Karpas-422 (cell line): Measurements from ENCODE around the gene SYN1. TPM values are rescaled to one million over a fixed set of nuclear protein-coding genes. Genes with fewer than 3 reads are reported as not detected.

Experiments used
- DNase-seq: peaks from one replicate; pipeline ENCODE4 v3.0.0-alpha.2; 2015
- H2AFZ ChIP-seq: fragments of 200-600 bp; sonication (generic); 2 replicates; pipeline ENCODE4 v1.6.1; 2014; ENCODE audit warnings: antibody characterized with exemption, low read length, mixed read lengths
- H3K27ac ChIP-seq: fragments of 200-600 bp; sonication (generic); 2 replicates; pipeline ENCODE4 v1.5.1; 2014; ENCODE audit warnings: mild to moderate bottlenecking, low read length, moderate library complexity
- H3K27me3 ChIP-seq: fragments of 200-600 bp; sonication (generic); 2 replicates; pipeline ENCODE4 v1.6.1; 2014; ENCODE audit warnings: low read length, mixed read lengths
- H3K36me3 ChIP-seq: fragments of 200-600 bp; sonication (generic); 2 replicates; pipeline ENCODE4 v1.6.1; 2014; ENCODE audit warnings: low read length, mixed read lengths; ENCODE audit not compliant: insufficient read depth
- H3K4me1 ChIP-seq: fragments of 200-600 bp; sonication (generic); 2 replicates; pipeline ENCODE4 v1.6.1; 2014; ENCODE audit warnings: mild to moderate bottlenecking, low read length, mixed read lengths
- H3K4me2 ChIP-seq: fragments of 200-600 bp; sonication (generic); 2 replicates; pipeline ENCODE4 v1.6.1; 2014; ENCODE audit warnings: low read length, low read depth, mild to moderate bottlenecking; ENCODE audit not compliant: poor library complexity, severe bottlenecking
- H3K4me3 ChIP-seq: fragments of 200-600 bp; sonication (generic); 2 replicates; pipeline ENCODE4 v1.5.1; 2014; ENCODE audit warnings: mild to moderate bottlenecking, antibody characterized with exemption, low read length, mixed read lengths
- H3K79me2 ChIP-seq: fragments of 200-600 bp; sonication (generic); 2 replicates; pipeline ENCODE4 v1.6.1; 2014; ENCODE audit warnings: mild to moderate bottlenecking, low read length, mixed read lengths
- H3K9ac ChIP-seq: fragments of 200-600 bp; sonication (generic); 2 replicates; pipeline ENCODE4 v1.6.0; 2014; ENCODE audit warnings: low read length
- H3K9me2 ChIP-seq: fragments of 200-600 bp; sonication (generic), shearing (Covaris generic); replicated peaks from 2 replicates; pipeline ENCODE4 v1.6.0; 2014; ENCODE audit warnings: mild to moderate bottlenecking, low read length, moderate library complexity; ENCODE audit not compliant: insufficient read depth
- H3K9me3 ChIP-seq: fragments of 300-700, 200-600 bp; sonication (generic); 2 replicates; pipeline ENCODE4 v1.6.1; 2014; ENCODE audit warnings: low read length, mixed read lengths
- H4K20me1 ChIP-seq: fragments of 200-600 bp; sonication (generic); 2 replicates; pipeline ENCODE4 v1.6.1; 2014; ENCODE audit warnings: mild to moderate bottlenecking, antibody characterized with exemption, low read length, low read depth; ENCODE audit not compliant: insufficient read depth
- small RNA-seq: library from RNA; depleted of rRNA; stranded (forward); fragments of <200 nt; gene quantifications from one replicate; pipeline ENCODE3, GENCODE V24; 2014
- total RNA-seq: library from RNA; depleted of rRNA; stranded (reverse); fragments of >200 nt; shearing (Covaris generic); gene quantifications from 2 replicates; pipeline ENCODE4 v1.2.3, GENCODE V29; 2014; ENCODE audit warnings: low replicate concordance; rRNA removed

SYN1 gene
- total RNA-seq, 1 experiment from 2014 or later, result not detected

- H3K27me3 ChIP-seq, result 0 out of 2 replicates have a peak, but pooled peaks cover 3% of the 10 kb centered on the region
- H3K4me3 ChIP-seq, result no peak overlapping the region
- no peak overlapping the region for H3K4me2 ChIP-seq
- H3K79me2 ChIP-seq, result no peaks in the 10 kb centered on the region
- no peaks in the 10 kb centered on the region for H3K4me1 ChIP-seq
- H3K9me2 ChIP-seq, result no peaks in the 10 kb centered on the region
- no peak for DNase-seq
- H3K9ac ChIP-seq, result no peak overlapping the region
- no peaks in the 10 kb centered on the region for H4K20me1 ChIP-seq
- H3K9me3 ChIP-seq, result no peaks in the 10 kb centered on the region
- no peaks in the 10 kb centered on the region for H3K36me3 ChIP-seq
- H3K27ac ChIP-seq, result no peak overlapping the region
- no peak overlapping the region for H2AFZ ChIP-seq
These were observed 78.7 kb downstream of the SYN1 start for GRCh38 chrX:47540754-47541538.

- no peaks in the 10 kb centered on the region for H3K9me2 ChIP-seq
- H3K4me3 ChIP-seq, result no peak overlapping the region
- no peaks in the 10 kb centered on the region for H4K20me1 ChIP-seq
- no peaks in the 10 kb centered on the region for H3K79me2 ChIP-seq
- 0 out of 2 replicates have a peak, but pooled peaks cover 3% of the 10 kb centered on the region for H3K27me3 ChIP-seq
- no peak for DNase-seq
- H3K36me3 ChIP-seq, result no peaks in the 10 kb centered on the region
- H3K9me3 ChIP-seq, result no peaks in the 10 kb centered on the region
- no peak overlapping the region for H3K9ac ChIP-seq
- H2AFZ ChIP-seq, result no peak overlapping the region
- H3K27ac ChIP-seq, result no peak overlapping the region
- H3K4me1 ChIP-seq, result no peaks in the 10 kb centered on the region
- H3K4me2 ChIP-seq, result no peak overlapping the region
These were observed 79.8 kb downstream of the SYN1 start for GRCh38 chrX:47539860-47540259.

- Histone ChIP-seq H3K27me3 (no peaks in the 10 kb centered on the region), H3K4me1 (no peaks in the 10 kb centered on the region), H3K4me3 (no peak overlapping the region), H4K20me1 (no peaks in the 10 kb centered on the region), H3K9ac (no peak overlapping the region), H3K9me2 (no peaks in the 10 kb centered on the region), H3K27ac (no peak overlapping the region), H3K4me2 (no peak overlapping the region), H3K36me3 (no peaks in the 10 kb centered on the region), H3K79me2 (no peaks in the 10 kb centered on the region), H3K9me3 (no peaks in the 10 kb centered on the region), H2AFZ (no peak overlapping the region)
- DNase-seq, result no peak
These were observed 89.6 kb downstream of the SYN1 start for GRCh38 chrX:47530049-47530448.

DNA sequence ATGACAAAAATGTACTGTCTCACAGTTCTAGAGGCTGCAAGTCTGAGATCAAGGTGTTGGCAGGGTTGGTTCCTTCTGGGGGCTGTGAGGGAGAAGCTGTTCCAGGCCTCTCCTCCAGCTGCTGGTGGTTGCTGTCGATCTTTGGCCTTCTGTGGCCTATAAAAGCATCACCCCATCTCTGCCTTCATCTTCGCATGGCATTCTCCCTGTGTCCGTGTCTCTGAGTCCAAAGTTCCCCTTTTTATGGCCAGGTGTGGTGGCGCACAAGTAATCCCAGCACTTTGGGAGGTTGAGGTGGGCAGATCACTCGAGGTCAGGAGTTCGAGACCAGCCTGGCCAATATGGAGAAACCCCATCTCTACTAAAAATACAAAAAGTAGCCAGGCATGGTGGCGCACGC lies 90.1 kb downstream of the SYN1 start:
- DNase-seq, result no peak
- Histone ChIP-seq H3K4me2 (no peak overlapping the region), H3K4me3 (no peak overlapping the region), H3K79me2 (no peaks in the 10 kb centered on the region), H3K27ac (no peak overlapping the region), H3K9ac (no peak overlapping the region), H3K36me3 (no peaks in the 10 kb centered on the region), H2AFZ (no peak overlapping the region), H3K27me3 (no peaks in the 10 kb centered on the region), H3K9me2 (no peaks in the 10 kb centered on the region), H3K4me1 (no peaks in the 10 kb centered on the region), H4K20me1 (no peaks in the 10 kb centered on the region), H3K9me3 (no peaks in the 10 kb centered on the region)

DNA sequence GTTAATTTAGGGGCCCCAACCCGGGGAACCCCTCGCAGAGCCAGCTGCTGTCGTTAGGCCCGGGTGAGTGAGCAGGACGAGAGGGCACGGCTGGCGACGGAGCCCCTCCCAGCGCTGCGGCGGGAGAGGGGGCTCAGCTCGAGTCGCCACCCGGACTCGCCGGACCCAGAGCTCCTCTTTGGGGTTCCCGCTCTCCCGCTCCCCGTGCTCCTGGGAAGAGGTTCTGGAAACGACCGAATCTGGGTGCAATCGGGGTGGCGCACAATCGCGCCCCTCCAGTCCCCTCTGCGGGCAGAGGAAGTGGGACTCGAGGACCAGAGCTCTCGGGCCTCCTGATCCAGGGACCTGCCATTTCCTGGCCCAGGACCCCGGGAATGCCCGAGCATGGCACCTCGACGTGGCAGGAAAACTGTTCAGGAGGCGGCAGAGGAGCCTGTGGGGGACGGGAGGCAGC lies 95.9 kb downstream of the SYN1 start:
- H3K36me3 ChIP-seq, result no peaks in the 10 kb centered on the region
- peak overlapping the region; percentile 63 for H3K4me3 ChIP-seq
- peaks cover 4% of the 10 kb centered on the region; the same call in 1 of the 2 replicates for H3K4me1 ChIP-seq
- H3K9me3 ChIP-seq, result no peaks in the 10 kb centered on the region
- H2AFZ ChIP-seq, result peak overlapping the region; percentile 67; the same call in 1 of the 2 replicates
- no peaks in the 10 kb centered on the region for H3K27me3 ChIP-seq
- H3K27ac ChIP-seq, result no peak overlapping the region
- H4K20me1 ChIP-seq, result no peaks in the 10 kb centered on the region
- H3K9me2 ChIP-seq, result no peaks in the 10 kb centered on the region
- peak overlapping the region; percentile 65 for H3K9ac ChIP-seq
- H3K79me2 ChIP-seq, result no peaks in the 10 kb centered on the region
- H3K4me2 ChIP-seq, result peak overlapping the region; percentile 73
- DNase-seq, result no peak

GRCh38 chrX:47523297-47523696 lies 96.4 kb downstream of the SYN1 start:
- no peak overlapping the region for H3K27ac ChIP-seq
- peaks cover 4% of the 10 kb centered on the region; the same call in 1 of the 2 replicates for H3K4me1 ChIP-seq
- peak overlapping the region; percentile 88 for H2AFZ ChIP-seq
- H3K27me3 ChIP-seq, result no peaks in the 10 kb centered on the region
- no peaks in the 10 kb centered on the region for H3K9me2 ChIP-seq
- no peaks in the 10 kb centered on the region for H3K36me3 ChIP-seq
- H3K9ac ChIP-seq, result peak overlapping the region; percentile 65
- peak overlapping the region; percentile 73 for H3K4me2 ChIP-seq
- no peaks in the 10 kb centered on the region for H4K20me1 ChIP-seq
- peak; percentile 88 for DNase-seq
- H3K9me3 ChIP-seq, result no peaks in the 10 kb centered on the region
- H3K79me2 ChIP-seq, result no peaks in the 10 kb centered on the region
- peak overlapping the region; percentile 63 for H3K4me3 ChIP-seq

Small RNA genes within 50 kb of the gene (small RNA-seq; reads per million reads assigned to genes)
- not detected for gene MIR4769

Other genes with a start within 250 kb of the SYN1 start
- gene ZNF157, start 249.3 kb downstream of the SYN1 start, total RNA-seq, result 0.52 and 0.90 TPM in 2 replicates
- gene ZNF41, start 136.6 kb downstream of the SYN1 start, total RNA-seq, result 9.7 and 11.1 TPM in 2 replicates
- gene ARAF, start 58.7 kb downstream of the SYN1 start, total RNA-seq, result 16.4 and 16.5 TPM in 2 replicates
- 0.29 and 0.56 TPM in 2 replicates for gene TIMP1, start 37.4 kb downstream of the SYN1 start, total RNA-seq
- gene CFP, start 10.1 kb upstream of the SYN1 start, total RNA-seq, result 0.11 and 0.54 TPM in 2 replicates
- 24.2 and 27.8 TPM in 2 replicates for gene ELK1, start 30.7 kb upstream of the SYN1 start, total RNA-seq
- gene UXT, start 39.3 kb upstream of the SYN1 start, total RNA-seq, result 191 and 202 TPM in 2 replicates
- 6.1 and 12.3 TPM in 2 replicates for gene ZNF81, start 217.0 kb upstream of the SYN1 start, total RNA-seq